Fibroblast of peridontal ligament (primary cell): Measurements from ENCODE around the gene SPTBN1.

Source experiments
- DNase-seq: peaks from one replicate; pipeline ENCODE4 v3.0.0-alpha.2; 2010; ENCODE audit errors: extremely low read depth

The SPTBN1 gene

GRCh38 chr2:54610700-54611099 is 154.6 kb downstream of the SPTBN1 start:
- peak; percentile 42 for DNase-seq

GRCh38 chr2:54611830-54612545 is 155.9 kb downstream of the SPTBN1 start:
- no peak for DNase-seq

GRCh38 chr2:54613386-54613785 is 157.3 kb downstream of the SPTBN1 start:
- no peak for DNase-seq

DNA sequence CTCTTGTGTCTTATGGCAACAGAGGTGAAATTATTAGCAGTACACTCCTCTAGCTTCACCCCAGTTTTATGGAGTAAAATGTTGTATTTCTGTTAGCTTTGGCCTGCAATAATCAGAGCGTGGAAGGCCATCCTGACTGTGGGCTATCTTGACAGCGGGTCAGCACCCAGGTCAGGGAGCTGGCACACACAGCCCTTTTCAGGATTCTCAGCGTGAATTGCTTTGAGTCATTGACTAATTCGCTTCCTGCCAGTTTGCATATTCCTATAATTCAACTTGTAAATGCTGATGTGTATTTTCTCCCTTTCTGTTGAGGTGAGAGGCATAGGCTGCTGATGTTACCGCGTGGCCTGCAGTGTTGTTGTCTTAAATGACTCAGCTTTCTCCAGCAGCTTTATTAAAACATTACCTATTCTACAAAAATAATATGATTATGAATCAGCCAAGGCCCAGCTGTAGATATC is 157.7 kb downstream of the SPTBN1 start:
- DNase-seq: no peak

DNA sequence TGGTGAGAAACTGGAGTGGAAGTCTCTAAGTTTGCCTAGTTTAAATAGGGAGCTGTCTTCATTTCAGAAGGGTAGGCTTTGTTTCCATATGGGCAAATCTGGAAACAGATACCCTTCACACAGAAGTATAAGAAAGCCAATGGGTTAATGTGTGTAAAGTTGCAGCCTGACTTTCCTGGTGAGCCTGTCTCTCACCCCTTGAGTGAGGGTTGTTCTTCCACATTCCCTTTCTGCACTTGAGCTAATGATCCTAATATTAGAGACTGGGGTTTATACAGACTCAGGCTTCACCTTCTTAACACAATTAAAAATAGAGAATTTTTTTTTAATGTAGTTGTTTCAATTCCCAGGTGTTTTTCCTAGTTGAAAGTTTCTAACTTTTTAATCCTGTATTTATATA is 158.7 kb downstream of the SPTBN1 start:
- DNase-seq: no peak

- DNase-seq: no peak
These were observed 159.9 kb downstream of the SPTBN1 start for GRCh38 chr2:54615832-54616534.

DNA sequence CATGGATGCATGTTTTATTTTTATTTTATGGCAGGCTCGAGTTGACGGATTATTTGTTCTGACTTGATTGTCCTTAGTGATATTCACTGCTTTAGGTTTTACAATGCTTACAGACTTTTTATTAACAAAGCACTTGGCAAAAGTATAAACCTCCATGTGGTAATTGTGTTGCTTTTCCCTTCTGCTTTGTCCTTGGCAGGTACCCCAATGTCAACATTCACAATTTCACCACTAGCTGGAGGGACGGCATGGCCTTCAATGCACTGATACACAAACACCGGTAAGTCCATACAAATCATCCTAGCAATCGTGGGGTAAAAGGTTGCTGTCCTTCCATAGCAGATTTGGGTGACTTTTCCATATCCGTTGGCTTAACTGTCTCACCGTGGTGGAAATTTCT is 161.3 kb downstream of the SPTBN1 start:
- no peak for DNase-seq

DNA sequence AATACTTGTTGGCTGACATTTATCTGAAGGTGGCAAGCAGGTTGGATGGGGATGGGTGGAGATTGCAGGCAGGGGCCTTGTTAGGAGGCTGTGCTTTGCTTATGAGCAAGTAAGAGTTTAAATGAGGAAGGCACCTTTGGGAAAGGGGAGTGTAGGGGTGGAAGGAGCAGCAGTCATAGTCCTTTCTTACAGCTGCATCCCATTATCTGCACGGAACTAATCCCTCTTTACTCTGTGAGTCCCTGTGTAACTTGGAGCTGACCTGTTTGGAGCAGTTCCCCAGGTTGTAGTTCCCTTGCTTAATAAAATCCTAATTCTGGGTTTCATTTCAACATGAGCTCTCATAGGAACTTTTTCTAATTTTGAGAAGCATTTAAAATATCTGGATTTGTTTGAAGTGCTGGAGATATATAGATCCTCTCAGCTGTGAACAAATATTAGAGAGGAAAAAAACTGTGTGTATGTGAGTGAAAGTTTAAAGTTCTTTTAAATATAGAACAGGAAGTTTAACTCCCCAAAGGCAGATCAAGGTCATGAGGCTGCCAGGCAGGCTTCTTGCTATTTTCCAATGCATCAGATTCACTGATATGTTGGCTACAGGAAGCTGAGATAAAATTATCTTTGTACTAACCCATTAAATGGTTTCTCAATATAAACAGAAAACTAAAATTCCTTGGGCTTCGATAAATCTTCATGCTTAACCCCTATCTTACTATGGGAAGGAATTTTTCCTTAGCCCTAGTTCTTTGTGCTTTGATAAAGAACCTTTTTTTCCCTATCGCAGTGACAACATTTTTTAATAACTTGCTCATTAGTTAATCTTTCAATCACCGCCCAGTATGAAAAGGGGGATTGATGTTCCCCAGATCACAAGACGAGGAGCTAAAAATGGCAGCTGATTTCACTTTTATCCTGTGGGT is 162.8 kb downstream of the SPTBN1 start:
- DNase-seq: no peak

GRCh38 chr2:54619660-54620231 is 163.6 kb downstream of the SPTBN1 start:
- no peak for DNase-seq

DNA sequence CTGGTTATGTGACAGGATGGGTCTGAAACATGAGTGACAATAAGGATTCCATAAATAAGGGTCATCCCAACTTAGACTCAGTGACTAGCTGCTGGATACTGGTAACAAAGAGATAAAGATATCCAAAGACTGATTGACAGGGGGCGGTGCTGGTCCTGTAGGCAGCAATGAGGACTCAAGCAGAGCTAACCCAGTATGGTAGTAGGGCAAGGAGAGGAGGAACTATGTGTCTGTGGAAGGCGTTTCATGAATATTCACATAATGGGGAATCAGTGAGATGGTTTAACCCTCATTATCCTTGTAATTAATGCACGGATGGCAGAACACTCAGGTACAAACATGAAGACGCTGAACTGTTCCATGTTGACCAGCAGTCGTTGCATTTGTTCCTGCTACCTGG is 164.8 kb downstream of the SPTBN1 start:
- DNase-seq: no peak

- DNase-seq: no peak
These were observed 168.5 kb downstream of the SPTBN1 start for GRCh38 chr2:54624591-54625071.

DNA sequence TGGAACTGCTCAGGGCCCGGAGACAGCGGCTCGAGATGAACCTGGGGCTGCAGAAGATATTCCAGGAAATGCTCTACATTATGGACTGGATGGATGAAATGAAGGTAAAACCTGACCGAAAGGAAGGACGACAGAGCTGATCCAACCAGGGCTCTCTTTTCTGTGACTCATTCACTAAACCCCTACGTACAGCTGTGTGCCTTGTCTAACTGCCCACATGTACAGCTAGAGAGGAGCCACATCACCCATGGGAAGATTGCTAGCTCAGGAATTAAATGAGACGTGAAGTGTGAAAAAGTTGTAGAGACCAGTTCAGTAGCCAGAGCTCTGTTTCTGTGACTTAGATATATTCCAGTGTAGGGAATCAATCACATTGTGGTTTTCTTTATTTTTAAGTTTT is 170.0 kb downstream of the SPTBN1 start:
- DNase-seq: no peak

DNA sequence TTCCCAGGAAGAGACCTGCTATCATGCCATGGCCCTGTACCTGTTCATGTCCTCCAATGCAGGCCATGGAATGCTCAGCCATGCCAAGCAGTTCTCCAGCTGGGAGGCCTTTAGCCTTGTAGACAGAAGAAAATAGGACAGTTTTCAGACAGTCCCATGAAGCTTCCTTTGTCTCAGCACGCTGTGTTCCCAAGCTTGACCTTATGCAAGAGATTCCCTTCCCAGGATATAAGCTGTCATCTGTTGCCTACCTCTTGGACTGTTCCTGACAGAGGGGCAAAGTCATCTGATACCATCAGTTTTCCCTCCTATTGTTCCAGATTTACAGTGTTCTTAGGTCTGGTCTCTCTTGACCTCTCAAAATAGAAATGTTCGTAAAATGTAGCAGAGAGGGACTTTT is 170.8 kb downstream of the SPTBN1 start:
- no peak for DNase-seq

DNA sequence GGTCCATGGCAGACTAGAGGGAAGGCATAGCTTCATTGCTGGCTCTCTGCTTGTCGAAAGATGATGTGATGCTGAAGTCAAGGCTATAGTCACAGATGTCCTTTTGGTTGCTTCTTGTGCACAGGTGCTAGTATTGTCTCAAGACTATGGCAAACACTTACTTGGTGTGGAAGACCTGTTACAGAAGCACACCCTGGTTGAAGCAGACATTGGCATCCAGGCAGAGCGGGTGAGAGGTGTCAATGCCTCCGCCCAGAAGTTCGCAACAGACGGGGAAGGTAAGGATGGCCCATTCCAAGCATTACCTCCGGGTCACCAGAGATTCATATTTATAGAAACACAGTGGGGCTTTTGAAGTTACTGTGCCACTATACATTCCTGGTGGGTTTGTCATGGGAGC is 171.8 kb downstream of the SPTBN1 start:
- no peak for DNase-seq

DNA sequence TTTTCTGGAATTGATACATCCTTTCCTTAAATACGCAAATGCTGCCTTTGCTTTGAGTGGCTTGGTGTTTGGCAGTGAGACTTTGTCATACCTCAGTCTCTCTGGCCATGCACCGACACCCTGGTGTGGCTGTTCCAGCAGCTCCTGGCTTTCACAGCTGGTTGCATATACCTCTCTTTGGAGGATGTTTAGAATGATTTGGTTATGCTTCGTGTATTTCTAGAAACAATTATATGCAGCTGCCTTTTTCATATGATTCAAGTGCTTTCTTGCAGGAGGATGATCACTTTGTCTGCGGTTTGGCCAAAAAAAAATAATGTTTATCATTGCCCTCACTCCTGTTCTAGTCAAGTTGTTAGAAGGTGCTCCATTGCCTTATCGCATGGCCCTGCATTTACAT is 172.3 kb downstream of the SPTBN1 start:
- DNase-seq: no peak

DNA sequence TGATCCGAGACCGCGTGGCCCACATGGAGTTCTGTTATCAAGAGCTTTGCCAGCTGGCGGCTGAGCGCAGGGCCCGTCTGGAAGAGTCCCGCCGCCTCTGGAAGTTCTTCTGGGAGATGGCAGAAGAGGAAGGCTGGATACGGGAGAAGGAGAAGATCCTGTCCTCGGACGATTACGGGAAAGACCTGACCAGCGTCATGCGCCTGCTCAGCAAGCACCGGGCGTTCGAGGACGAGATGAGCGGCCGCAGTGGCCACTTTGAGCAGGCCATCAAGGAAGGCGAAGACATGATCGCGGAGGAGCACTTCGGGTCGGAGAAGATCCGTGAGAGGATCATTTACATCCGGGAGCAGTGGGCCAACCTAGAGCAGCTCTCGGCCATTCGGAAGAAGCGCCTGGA is 172.8 kb downstream of the SPTBN1 start:
- no peak for DNase-seq

- DNase-seq: no peak
These were observed 173.3 kb downstream of the SPTBN1 start for GRCh38 chr2:54629390-54629789.

GRCh38 chr2:54629914-54630857 is 174.1 kb downstream of the SPTBN1 start:
- DNase-seq: no peak

DNA sequence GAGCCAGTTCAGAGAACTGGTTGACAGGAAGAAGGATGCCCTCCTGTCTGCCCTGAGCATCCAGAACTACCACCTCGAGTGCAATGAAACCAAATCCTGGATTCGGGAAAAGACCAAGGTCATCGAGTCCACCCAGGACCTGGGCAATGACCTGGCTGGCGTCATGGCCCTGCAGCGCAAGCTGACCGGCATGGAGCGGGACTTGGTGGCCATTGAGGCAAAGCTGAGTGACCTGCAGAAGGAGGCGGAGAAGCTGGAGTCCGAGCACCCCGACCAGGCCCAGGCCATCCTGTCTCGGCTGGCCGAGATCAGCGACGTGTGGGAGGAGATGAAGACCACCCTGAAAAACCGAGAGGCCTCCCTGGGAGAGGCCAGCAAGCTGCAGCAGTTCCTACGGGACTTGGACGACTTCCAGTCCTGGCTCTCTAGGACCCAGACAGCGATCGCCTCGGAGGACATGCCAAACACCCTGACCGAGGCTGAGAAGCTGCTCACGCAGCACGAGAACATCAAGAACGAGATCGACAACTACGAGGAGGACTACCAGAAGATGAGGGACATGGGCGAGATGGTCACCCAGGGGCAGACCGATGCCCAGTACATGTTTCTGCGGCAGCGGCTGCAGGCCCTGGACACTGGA is 174.9 kb downstream of the SPTBN1 start:
- no peak for DNase-seq

DNA sequence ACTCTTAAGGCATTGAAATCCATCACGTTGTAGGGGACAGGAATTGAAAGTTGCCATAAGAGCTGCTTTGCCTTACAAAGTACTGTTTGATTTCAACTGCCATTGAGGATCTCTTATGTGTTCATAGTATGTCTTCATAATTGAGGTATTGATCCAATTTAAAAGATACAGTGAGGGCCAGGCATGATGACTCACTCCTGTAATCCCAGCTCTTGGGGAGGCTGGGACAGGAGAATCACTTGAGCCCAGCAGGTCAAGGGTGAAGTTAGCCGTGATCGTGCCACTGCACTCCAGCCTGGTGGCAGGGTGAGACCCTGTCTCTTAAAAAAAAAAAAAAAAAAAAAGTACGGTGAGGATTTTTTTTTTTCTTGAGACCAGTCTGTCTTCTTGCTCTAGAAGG is 175.6 kb downstream of the SPTBN1 start:
- no peak for DNase-seq
